ENCODE measurements around the gene SLC52A1. TPM values are rescaled to one million over a fixed set of nuclear protein-coding genes. Genes with fewer than 3 reads are reported as not detected.
A peak's percentile ranks its signal among the peaks of the same experiment; 100 is the strongest.

Gene SLC52A1
- total and polyA plus RNA-seq, 2 of the 13 experiments (the other 11 are each of a cell fraction or from before 2014, with no cell fraction given): 0.03 to 0.13 TPM

DNA sequence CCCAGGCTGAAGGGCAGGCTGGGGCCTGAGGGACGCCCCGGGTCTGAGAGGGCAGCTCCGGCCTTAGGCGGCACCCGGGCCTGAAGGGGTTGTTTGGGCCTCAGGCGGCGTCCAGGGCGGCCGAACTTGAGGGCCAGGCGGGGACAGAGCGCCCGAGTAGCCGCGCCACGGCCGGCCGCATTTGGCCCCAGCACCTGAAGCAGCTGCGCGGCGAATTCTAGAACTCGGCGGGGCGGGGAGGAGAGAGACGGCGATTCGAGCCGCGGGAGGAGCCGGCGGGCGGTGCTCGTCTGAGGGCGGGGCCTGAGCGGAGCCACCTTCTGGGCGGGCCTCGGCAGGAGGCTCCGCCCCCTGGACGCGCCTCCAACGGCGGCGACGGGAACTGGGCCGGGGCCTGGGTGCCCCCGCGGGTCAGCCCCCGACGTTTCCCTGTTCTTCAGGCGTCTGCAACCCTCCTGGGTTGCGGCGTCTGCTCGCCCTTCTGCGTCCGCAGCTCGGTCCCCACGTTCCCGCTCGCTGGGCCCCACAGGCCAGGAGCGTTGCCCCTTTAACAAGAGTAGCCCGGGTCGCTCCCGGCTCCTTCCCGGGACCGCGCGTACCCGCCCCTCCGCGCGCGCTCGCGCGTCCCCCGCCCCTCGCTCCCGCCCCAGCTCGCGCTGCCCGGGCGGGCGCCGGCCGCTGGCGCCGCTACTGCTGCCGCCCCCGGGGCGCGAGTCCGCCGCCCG, 37.8 kb downstream of the SLC52A1 start, which contains the start of the genes INCA1 and KIF1C (continued):
- TF ChIP-seq, protein P1, sequence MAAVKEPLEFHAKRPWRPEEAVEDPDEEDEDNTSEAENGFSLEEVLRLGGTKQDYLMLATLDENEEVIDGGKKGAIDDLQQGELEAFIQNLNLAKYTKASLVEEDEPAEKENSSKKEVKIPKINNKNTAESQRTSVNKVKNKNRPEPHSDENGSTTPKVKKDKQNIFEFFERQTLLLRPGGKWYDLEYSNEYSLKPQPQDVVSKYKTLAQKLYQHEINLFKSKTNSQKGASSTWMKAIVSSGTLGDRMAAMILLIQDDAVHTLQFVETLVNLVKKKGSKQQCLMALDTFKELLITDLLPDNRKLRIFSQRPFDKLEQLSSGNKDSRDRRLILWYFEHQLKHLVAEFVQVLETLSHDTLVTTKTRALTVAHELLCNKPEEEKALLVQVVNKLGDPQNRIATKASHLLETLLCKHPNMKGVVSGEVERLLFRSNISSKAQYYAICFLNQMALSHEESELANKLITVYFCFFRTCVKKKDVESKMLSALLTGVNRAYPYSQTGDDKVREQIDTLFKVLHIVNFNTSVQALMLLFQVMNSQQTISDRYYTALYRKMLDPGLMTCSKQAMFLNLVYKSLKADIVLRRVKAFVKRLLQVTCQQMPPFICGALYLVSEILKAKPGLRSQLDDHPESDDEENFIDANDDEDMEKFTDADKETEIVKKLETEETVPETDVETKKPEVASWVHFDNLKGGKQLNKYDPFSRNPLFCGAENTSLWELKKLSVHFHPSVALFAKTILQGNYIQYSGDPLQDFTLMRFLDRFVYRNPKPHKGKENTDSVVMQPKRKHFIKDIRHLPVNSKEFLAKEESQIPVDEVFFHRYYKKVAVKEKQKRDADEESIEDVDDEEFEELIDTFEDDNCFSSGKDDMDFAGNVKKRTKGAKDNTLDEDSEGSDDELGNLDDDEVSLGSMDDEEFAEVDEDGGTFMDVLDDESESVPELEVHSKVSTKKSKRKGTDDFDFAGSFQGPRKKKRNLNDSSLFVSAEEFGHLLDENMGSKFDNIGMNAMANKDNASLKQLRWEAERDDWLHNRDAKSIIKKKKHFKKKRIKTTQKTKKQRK (IDR thresholded peaks at IDR 0.05; ENCODE audit: low read length): no peak
- TF ChIP-seq REL (CRISPR knock-in tag; conservative IDR thresholded peaks at IDR 0.05) (no peak), MXD1 (CRISPR knock-in tag; IDR thresholded peaks at IDR 0.05) (peak; percentile 67; the same call in 1 of the 2 replicates), SNRNP70 (IDR thresholded peaks at IDR 0.05; ENCODE audit: low read depth, low read length) (no peak), ZMYM2 (CRISPR knock-in tag; IDR thresholded peaks at IDR 0.05) (no peak), ZNF772 (CRISPR knock-in tag; IDR thresholded peaks at IDR 0.05) (peak; percentile 25; the same call in 1 of the 2 replicates), THAP9 (CRISPR knock-in tag; IDR thresholded peaks at IDR 0.05; ENCODE audit: borderline replicate concordance) (peak; percentile 46; the same call in 1 of the 2 replicates), ELF3 (CRISPR knock-in tag; IDR thresholded peaks at IDR 0.05) (peak; percentile 32; the same call in 1 of the 2 replicates), RARG (CRISPR knock-in tag; IDR thresholded peaks at IDR 0.05; ENCODE audit: low read depth) (no peak)
- TF ChIP-seq, protein P2, sequence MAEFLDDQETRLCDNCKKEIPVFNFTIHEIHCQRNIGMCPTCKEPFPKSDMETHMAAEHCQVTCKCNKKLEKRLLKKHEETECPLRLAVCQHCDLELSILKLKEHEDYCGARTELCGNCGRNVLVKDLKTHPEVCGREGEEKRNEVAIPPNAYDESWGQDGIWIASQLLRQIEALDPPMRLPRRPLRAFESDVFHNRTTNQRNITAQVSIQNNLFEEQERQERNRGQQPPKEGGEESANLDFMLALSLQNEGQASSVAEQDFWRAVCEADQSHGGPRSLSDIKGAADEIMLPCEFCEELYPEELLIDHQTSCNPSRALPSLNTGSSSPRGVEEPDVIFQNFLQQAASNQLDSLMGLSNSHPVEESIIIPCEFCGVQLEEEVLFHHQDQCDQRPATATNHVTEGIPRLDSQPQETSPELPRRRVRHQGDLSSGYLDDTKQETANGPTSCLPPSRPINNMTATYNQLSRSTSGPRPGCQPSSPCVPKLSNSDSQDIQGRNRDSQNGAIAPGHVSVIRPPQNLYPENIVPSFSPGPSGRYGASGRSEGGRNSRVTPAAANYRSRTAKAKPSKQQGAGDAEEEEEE (CRISPR knock-in tag; IDR thresholded peaks at IDR 0.05; ENCODE audit: borderline replicate concordance): no peak
- TF ChIP-seq, protein P3, sequence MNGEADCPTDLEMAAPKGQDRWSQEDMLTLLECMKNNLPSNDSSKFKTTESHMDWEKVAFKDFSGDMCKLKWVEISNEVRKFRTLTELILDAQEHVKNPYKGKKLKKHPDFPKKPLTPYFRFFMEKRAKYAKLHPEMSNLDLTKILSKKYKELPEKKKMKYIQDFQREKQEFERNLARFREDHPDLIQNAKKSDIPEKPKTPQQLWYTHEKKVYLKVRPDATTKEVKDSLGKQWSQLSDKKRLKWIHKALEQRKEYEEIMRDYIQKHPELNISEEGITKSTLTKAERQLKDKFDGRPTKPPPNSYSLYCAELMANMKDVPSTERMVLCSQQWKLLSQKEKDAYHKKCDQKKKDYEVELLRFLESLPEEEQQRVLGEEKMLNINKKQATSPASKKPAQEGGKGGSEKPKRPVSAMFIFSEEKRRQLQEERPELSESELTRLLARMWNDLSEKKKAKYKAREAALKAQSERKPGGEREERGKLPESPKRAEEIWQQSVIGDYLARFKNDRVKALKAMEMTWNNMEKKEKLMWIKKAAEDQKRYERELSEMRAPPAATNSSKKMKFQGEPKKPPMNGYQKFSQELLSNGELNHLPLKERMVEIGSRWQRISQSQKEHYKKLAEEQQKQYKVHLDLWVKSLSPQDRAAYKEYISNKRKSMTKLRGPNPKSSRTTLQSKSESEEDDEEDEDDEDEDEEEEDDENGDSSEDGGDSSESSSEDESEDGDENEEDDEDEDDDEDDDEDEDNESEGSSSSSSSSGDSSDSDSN (CRISPR knock-in tag; IDR thresholded peaks at IDR 0.05): peak; percentile 83
- TF ChIP-seq, protein P4, sequence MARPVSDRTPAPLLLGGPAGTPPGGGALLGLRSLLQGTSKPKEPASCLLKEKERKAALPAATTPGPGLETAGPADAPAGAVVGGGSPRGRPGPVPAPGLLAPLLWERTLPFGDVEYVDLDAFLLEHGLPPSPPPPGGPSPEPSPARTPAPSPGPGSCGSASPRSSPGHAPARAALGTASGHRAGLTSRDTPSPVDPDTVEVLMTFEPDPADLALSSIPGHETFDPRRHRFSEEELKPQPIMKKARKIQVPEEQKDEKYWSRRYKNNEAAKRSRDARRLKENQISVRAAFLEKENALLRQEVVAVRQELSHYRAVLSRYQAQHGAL (CRISPR knock-in tag; IDR thresholded peaks at IDR 0.05; ENCODE audit: not compliant biosample characterization): no peak
- TF ChIP-seq, protein P5, sequence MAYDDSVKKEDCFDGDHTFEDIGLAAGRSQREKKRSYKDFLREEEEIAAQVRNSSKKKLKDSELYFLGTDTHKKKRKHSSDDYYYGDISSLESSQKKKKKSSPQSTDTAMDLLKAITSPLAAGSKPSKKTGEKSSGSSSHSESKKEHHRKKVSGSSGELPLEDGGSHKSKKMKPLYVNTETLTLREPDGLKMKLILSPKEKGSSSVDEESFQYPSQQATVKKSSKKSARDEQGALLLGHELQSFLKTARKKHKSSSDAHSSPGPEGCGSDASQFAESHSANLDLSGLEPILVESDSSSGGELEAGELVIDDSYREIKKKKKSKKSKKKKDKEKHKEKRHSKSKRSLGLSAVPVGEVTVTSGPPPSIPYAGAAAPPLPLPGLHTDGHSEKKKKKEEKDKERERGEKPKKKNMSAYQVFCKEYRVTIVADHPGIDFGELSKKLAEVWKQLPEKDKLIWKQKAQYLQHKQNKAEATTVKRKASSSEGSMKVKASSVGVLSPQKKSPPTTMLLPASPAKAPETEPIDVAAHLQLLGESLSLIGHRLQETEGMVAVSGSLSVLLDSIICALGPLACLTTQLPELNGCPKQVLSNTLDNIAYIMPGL (CRISPR knock-in tag; IDR thresholded peaks at IDR 0.05; ENCODE audit: borderline replicate concordance in 1 of 2, low read depth in 1 of 2): peak; percentile 62 to 65; a peak in 3 of 4 replicates

All from HepG2 (cell line).